HEK293T (cell line): ENCODE data around the gene H3-3A.

ENCODE experiments used
- CTCF ChIA-PET: fragments of 350-600 bp; formaldehyde crosslinking; extraction: SDS; loops from one replicate; lab custom pipeline; 2021; ENCODE audit warnings: antibody characterized with exemption, inconsistent platforms; lab: Yijun Ruan, JAX
- POLR2A ChIA-PET: fragments of 350-600 bp; formaldehyde crosslinking; extraction: SDS; loops from one replicate; lab custom pipeline; 2020; ENCODE audit warnings: antibody characterized with exemption, inconsistent platforms; lab: Yijun Ruan, JAX
- DNase-seq: peaks from one replicate; pipeline ENCODE4 v3.0.0; 2012; ENCODE audit warnings: mixed read lengths; ENCODE audit errors: extremely low spot score
- ARNT ChIP-seq: fragments of 450-650 bp; IDR thresholded peaks from 2 replicates; pipeline ENCODE4 v1.6.1; 2017; ENCODE audit warnings: mild to moderate bottlenecking
- BHLHE40 ChIP-seq: fragments of 450-650 bp; IDR thresholded peaks from 2 replicates; pipeline ENCODE4 v1.6.1; 2016; ENCODE audit warnings: mild to moderate bottlenecking, moderate library complexity, borderline replicate concordance
- CTBP1 ChIP-seq: fragments of 450-650 bp; IDR thresholded peaks from 2 replicates; pipeline ENCODE4 v1.6.1; 2016; ENCODE audit warnings: borderline replicate concordance
- ELF4 ChIP-seq: fragments of 450-650 bp; IDR thresholded peaks from 2 replicates; pipeline ENCODE4 v1.6.1; 2017; ENCODE audit warnings: antibody characterized with exemption
- FOXA1 ChIP-seq: fragments of 450-650 bp; IDR thresholded peaks from 2 replicates; pipeline ENCODE4 v1.6.1; 2016; ENCODE audit warnings: mild to moderate bottlenecking
- FOXK2 ChIP-seq: fragments of 450-650 bp; IDR thresholded peaks from 2 replicates; pipeline ENCODE4 v1.6.1; 2016; ENCODE audit warnings: mild to moderate bottlenecking
- FOXM1 ChIP-seq: fragments of 450-650 bp; IDR thresholded peaks from 2 replicates; pipeline ENCODE4 v1.6.1; 2017; ENCODE audit warnings: mild to moderate bottlenecking, borderline replicate concordance
- HDGF ChIP-seq: fragments of 450-650 bp; IDR thresholded peaks from 2 replicates; pipeline ENCODE4 v1.6.1; 2017; ENCODE audit warnings: antibody characterized with exemption, borderline replicate concordance
- L3MBTL2 ChIP-seq: fragments of 450-650 bp; conservative IDR thresholded peaks from 2 replicates; pipeline ENCODE4 v1.6.1; 2016; ENCODE audit warnings: mild to moderate bottlenecking
- LEF1 ChIP-seq: fragments of 450-650 bp; IDR thresholded peaks from 2 replicates; pipeline ENCODE4 v1.6.1; 2017; ENCODE audit warnings: mild to moderate bottlenecking, borderline replicate concordance
- NFRKB ChIP-seq: fragments of 450-650 bp; IDR thresholded peaks from 2 replicates; pipeline ENCODE4 v1.6.1; 2016; ENCODE audit warnings: mild to moderate bottlenecking, moderate library complexity
- SP1 ChIP-seq: fragments of 450-650 bp; IDR thresholded peaks from 2 replicates; pipeline ENCODE4 v1.6.1; 2017
- SUZ12 ChIP-seq: fragments of 450-650 bp; IDR thresholded peaks from 2 replicates; pipeline ENCODE4 v1.6.1; 2016; ENCODE audit warnings: mild to moderate bottlenecking
- TARDBP ChIP-seq: fragments of 450-650 bp; IDR thresholded peaks from 2 replicates; pipeline ENCODE4 v1.6.1; 2016
- ZNF384 ChIP-seq: fragments of 450-650 bp; IDR thresholded peaks from 2 replicates; pipeline ENCODE4 v1.6.1; 2016
- TF ChIP-seq, protein P1 (sequence below): fragments of 450-650 bp; IDR thresholded peaks from 2 replicates; pipeline ENCODE4 v1.6.1; 2016

The H3-3A gene

DNA sequence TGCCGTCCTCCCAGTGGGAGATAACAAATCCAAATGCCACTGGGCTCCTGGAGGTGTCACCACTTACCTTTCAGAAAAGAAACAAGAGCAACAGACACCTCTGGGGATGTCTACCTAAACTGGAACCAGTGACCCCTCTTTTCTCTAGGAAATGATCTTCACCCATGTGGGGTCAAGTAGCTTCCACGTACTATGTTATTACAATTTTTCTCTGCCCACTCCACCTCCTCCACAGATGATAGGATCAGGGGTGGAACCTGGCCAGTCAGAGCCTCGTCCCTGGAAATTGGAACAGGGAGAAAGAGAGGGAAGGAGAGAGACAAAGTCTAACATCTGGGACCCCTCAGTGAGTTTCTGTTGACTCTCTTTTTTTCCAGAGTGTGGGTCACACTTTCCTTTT lies 50.1 kb downstream of the H3-3A start:
- CTCF ChIA-PET, result interaction anchor here (0.6 to 1.1 kb wide), 2 partner anchors 48 to 1874 kb away, joined by 3 to 5 read pairs; no protein-coding TSS in a partner anchor
- TF ChIP-seq FOXA1, result no peak
- TF ChIP-seq ELF4, result no peak
- POLR2A ChIA-PET, result interaction anchor here (1.8 to 5.7 kb wide), 3 partner anchors 11 to 50 kb away, joined by 7 to 47 read pairs (median 17); partner anchors contain the start of gene H3-3A
- DNase-seq, result no peak

DNA sequence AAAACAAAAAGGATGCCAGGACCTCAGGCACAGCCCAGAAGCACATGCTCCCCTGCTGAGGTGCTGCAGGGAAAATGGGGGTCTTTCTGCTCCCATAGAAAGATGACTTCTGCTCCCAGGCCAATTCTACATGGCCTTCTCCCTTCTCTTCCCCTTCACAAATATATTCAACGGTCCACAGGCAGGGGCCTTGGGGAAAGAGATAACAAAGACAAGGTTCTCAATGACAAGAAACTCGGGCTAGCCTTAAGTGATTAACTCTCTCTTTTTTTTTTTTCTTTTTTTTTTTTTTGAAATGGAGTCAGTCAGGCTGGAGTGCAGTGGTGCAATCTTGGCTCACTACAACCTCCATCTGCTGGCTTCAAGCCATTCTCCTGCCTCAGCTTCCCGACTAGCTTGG lies 54.2 kb downstream of the H3-3A start:
- DNase-seq, result no peak
- CTCF ChIA-PET, result interaction anchor here (0.9 to 1.2 kb wide), 3 partner anchors 9 to 52 kb away, joined by 3 to 9 read pairs (median 6); no protein-coding TSS in a partner anchor
- TF ChIP-seq L3MBTL2, result no peak
- POLR2A ChIA-PET, result interaction anchor here (1.2 to 8.0 kb wide), 2 partner anchors 52 to 54 kb away, joined by 5 to 49 read pairs; partner anchors contain the start of gene H3-3A

DNA sequence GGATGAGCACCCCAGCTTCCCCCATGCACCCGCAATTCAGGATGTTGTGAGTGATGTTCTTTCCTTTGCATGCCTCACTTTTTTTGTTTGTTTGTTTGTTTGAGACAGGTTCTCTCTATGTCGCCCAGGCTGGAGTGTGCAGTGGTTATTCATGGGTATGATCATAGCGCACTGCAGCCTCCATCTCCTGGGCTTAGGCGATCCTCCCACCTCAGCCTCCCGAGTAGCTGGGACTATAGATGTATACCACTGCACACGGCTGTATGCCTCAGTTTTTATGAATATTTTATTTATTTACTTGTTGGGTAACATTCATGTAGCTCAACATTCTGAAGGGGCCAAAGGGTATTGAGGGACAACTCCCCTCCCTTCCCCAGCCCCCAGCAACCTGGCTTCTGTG lies 54.8 kb downstream of the H3-3A start:
- ChIA-PET CTCF (interaction anchor here (0.9 to 1.1 kb wide), 2 partner anchors 8 to 52 kb away, joined by 3 to 9 read pairs; no protein-coding TSS in a partner anchor), POLR2A (interaction anchor here (1.2 to 8.0 kb wide), 4 partner anchors 34 to 118 kb away, joined by 5 to 49 read pairs (median 7); partner anchors contain the start of genes H3-3A and SDE2)
- TF ChIP-seq ZNF384, result no peak
- TF ChIP-seq CTBP1, result no peak
- no peak for TF ChIP-seq ELF4
- TF ChIP-seq, protein P1, sequence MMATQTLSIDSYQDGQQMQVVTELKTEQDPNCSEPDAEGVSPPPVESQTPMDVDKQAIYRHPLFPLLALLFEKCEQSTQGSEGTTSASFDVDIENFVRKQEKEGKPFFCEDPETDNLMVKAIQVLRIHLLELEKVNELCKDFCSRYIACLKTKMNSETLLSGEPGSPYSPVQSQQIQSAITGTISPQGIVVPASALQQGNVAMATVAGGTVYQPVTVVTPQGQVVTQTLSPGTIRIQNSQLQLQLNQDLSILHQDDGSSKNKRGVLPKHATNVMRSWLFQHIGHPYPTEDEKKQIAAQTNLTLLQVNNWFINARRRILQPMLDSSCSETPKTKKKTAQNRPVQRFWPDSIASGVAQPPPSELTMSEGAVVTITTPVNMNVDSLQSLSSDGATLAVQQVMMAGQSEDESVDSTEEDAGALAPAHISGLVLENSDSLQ, result no peak
- no peak for TF ChIP-seq BHLHE40
- TF ChIP-seq FOXK2, result no peak
- TF ChIP-seq NFRKB, result no peak
- no peak for TF ChIP-seq SUZ12
- no peak for TF ChIP-seq SP1
- no peak for TF ChIP-seq TARDBP
- TF ChIP-seq L3MBTL2, result no peak
- no peak for TF ChIP-seq ARNT
- TF ChIP-seq HDGF, result no peak
- TF ChIP-seq LEF1, result no peak
- no peak for TF ChIP-seq FOXA1
- no peak for DNase-seq

DNA sequence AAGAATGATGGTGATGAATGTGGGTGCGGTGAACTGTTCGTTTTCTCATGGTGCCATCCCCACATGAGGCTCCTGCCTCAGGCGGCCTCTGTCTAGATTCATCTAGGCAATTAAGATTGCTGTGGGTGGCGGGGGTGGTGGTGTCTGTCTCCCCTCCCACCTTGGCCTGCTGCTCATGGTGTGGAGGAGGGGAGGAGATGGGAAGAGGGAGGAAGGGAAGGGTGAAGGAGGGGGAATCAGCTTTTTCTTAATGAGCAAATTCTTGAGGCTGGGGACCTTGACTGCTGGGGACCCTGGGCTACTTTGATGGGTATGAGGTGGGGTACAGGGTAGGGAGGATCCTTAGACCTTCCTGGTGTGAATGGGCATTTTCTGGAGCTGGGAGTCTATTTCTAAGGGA lies 55.8 kb downstream of the H3-3A start:
- CTCF ChIA-PET, result interaction anchor here (3.2 kb wide), 1 partner anchor 54 kb away, joined by 24 read pairs; no protein-coding TSS in a partner anchor

DNA sequence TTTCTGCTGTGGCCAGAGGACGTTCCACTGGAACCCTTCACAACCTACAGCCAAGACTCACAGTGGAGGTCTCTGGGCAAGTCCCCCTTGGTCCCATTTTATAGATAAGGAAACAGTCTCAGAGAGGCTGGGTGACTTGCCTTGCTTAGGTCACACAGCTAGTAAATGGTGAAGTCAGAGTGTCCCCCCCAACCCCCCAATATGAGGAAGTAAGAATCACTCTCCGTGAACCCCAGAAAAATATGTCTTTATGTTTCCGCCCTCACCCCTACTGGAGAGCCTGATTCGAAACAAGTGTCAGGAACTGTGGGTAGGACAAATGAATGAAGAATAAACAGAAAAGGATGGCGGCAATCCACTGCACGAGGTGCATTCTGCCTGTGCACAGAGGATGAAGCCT lies 56.7 kb downstream of the H3-3A start:
- no peak for DNase-seq
- CTCF ChIA-PET, result interaction anchor here (0.6 to 3.2 kb wide), 3 partner anchors 54 to 214 kb away, joined by 3 to 24 read pairs (median 4); no protein-coding TSS in a partner anchor
- POLR2A ChIA-PET, result interaction anchor here (0.7 to 8.0 kb wide), 4 partner anchors 9 to 57 kb away, joined by 3 to 49 read pairs (median 8); partner anchors contain the start of gene H3-3A
- TF ChIP-seq LEF1 (no peak), FOXK2 (no peak), BHLHE40 (no peak), FOXM1 (no peak)
- TF ChIP-seq, protein P1, result no peak

More for the DNA sequence above, 55.8 kb downstream of the H3-3A start:
- no peak for DNase-seq
- POLR2A ChIA-PET, result interaction anchor here (0.7 to 8.0 kb wide), 4 partner anchors 8 to 56 kb away, joined by 3 to 49 read pairs (median 6); partner anchors contain the start of gene H3-3A
- TF ChIP-seq FOXM1 (no peak), ELF4 (no peak), FOXA1 (no peak), L3MBTL2 (no peak), LEF1 (no peak), FOXK2 (no peak), BHLHE40 (no peak), TARDBP (no peak), CTBP1 (no peak), SUZ12 (no peak), NFRKB (no peak), ZNF384 (no peak), SP1 (no peak)
- TF ChIP-seq, protein P1, result no peak

DNA sequence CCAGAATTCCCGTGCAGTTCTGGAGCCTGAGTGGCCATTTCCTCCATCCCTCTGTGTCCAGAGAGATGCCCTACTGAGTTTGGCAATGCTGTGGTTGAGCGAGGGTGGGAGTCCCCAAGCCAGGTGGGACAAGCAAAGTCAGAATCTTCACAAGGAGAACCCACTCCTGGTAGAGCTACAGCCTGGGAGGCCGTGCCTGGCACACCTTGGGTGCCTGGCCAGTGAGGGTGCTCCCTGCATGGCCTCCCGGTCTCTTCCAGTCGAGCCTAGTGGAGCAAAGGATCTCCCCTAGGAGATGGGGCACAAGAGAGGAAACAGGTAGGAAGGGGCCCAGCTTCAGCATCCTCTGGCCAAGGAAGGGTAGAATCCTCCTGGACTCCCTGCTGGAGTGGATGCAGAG lies 57.9 kb downstream of the H3-3A start:
- TF ChIP-seq FOXA1 (no peak), FOXM1 (no peak), HDGF (no peak), SP1 (no peak), L3MBTL2 (no peak), BHLHE40 (no peak), FOXK2 (no peak), SUZ12 (no peak), ARNT (no peak), LEF1 (no peak), NFRKB (no peak), ELF4 (no peak)
- CTCF ChIA-PET, result interaction anchor here (1.0 to 3.2 kb wide), 2 partner anchors 38 to 56 kb away, joined by 3 to 24 read pairs; no protein-coding TSS in a partner anchor

More for the DNA sequence above, 57.9 kb downstream of the H3-3A start:
- POLR2A ChIA-PET, result interaction anchor here (0.9 to 8.0 kb wide), 5 partner anchors 11 to 121 kb away, joined by 5 to 49 read pairs (median 12); partner anchors contain the start of genes H3-3A and SDE2
- DNase-seq, result no peak
